Astrocyte (in vitro differentiated cells and primary cell): ENCODE measurements around the gene XPC.

ENCODE experiments used
- CTCF ChIP-seq: IDR thresholded peaks from 2 replicates; pipeline ENCODE4 v1.5.1; 2011; ENCODE audit warnings: low read depth, mild to moderate bottlenecking, inconsistent platforms, low read length, moderate library complexity; ENCODE audit not compliant: insufficient read depth
- EZH2 ChIP-seq: IDR thresholded peaks from 2 replicates; pipeline ENCODE4 v1.6.1; 2012; ENCODE audit warnings: mild to moderate bottlenecking, low read length, inconsistent platforms; ENCODE audit not compliant: insufficient read depth

- TF ChIP-seq CTCF (no peak), EZH2 (no peak)
Measured at GRCh38 chr3:14183015-14183577, 4.7 kb upstream of the XPC start.
